GM18505 (cell line): ENCODE measurements around the gene PTPRE.

Experiments
- ATAC-seq: cut with Tn5 transposase; IDR thresholded peaks from one replicate; pipeline ENCODE4 v1.9.1; 2021; ENCODE audit not compliant: unreplicated experiment
- POLR2A ChIP-seq: IDR thresholded peaks from 4 replicates; pipeline ENCODE4 v1.6.1; 2011; ENCODE audit warnings: borderline replicate concordance; ENCODE audit not compliant: insufficient read depth, insufficient read length; ENCODE audit errors: extremely low read depth

PTPRE gene

GRCh38 chr10:127995939-127996338, 89.0 kb downstream of the PTPRE start:
- no peak for TF ChIP-seq POLR2A
- no peak for ATAC-seq

- ATAC-seq, result no peak
- no peak for TF ChIP-seq POLR2A
These were observed 89.7 kb downstream of the PTPRE start for GRCh38 chr10:127996586-127996985.

GRCh38 chr10:127997271-127997670, 90.4 kb downstream of the PTPRE start:
- TF ChIP-seq POLR2A, result no peak
- ATAC-seq, result no peak

- ATAC-seq, result no peak
- TF ChIP-seq POLR2A, result no peak
These were observed 91.0 kb downstream of the PTPRE start for GRCh38 chr10:127997937-127998336.

GRCh38 chr10:127998501-127999144, 91.7 kb downstream of the PTPRE start:
- TF ChIP-seq POLR2A, result no peak
- no peak for ATAC-seq

GRCh38 chr10:127999297-128000129, 92.6 kb downstream of the PTPRE start:
- no peak for TF ChIP-seq POLR2A
- no peak for ATAC-seq

GRCh38 chr10:128000471-128001362, 93.8 kb downstream of the PTPRE start:
- no peak for TF ChIP-seq POLR2A
- ATAC-seq, result no peak

- TF ChIP-seq POLR2A, result no peak
- no peak for ATAC-seq
These were observed 94.5 kb downstream of the PTPRE start for GRCh38 chr10:128001363-128001745.

GRCh38 chr10:128001849-128002248, 94.9 kb downstream of the PTPRE start:
- no peak for TF ChIP-seq POLR2A
- no peak for ATAC-seq

GRCh38 chr10:128003521-128003920, 96.6 kb downstream of the PTPRE start:
- no peak for TF ChIP-seq POLR2A
- ATAC-seq, result no peak

GRCh38 chr10:128005858-128006257, 99.0 kb downstream of the PTPRE start:
- no peak for ATAC-seq
- TF ChIP-seq POLR2A, result no peak

- TF ChIP-seq POLR2A, result no peak
- no peak for ATAC-seq
These were observed 100.2 kb downstream of the PTPRE start for GRCh38 chr10:128007056-128007455.

GRCh38 chr10:128007971-128008370, 101.1 kb downstream of the PTPRE start:
- ATAC-seq, result no peak
- no peak for TF ChIP-seq POLR2A
